Karpas-422 (cell line): ENCODE measurements around the gene GLS. TPM values are rescaled to one million over a fixed set of nuclear protein-coding genes. Genes with fewer than 3 reads are reported as not detected.
A peak's percentile ranks its signal among the peaks of the same experiment; 100 is the strongest.

Experiments
- DNase-seq: peaks from one replicate; pipeline ENCODE4 v3.0.0-alpha.2; 2015
- H2AFZ ChIP-seq: fragments of 200-600 bp; sonication (generic); 2 replicates; pipeline ENCODE4 v1.6.1; 2014; ENCODE audit warnings: antibody characterized with exemption, low read length, mixed read lengths
- H3K27ac ChIP-seq: fragments of 200-600 bp; sonication (generic); 2 replicates; pipeline ENCODE4 v1.5.1; 2014; ENCODE audit warnings: mild to moderate bottlenecking, low read length, moderate library complexity
- H3K27me3 ChIP-seq: fragments of 200-600 bp; sonication (generic); 2 replicates; pipeline ENCODE4 v1.6.1; 2014; ENCODE audit warnings: low read length, mixed read lengths
- H3K36me3 ChIP-seq: fragments of 200-600 bp; sonication (generic); 2 replicates; pipeline ENCODE4 v1.6.1; 2014; ENCODE audit warnings: low read length, mixed read lengths; ENCODE audit not compliant: insufficient read depth
- H3K4me1 ChIP-seq: fragments of 200-600 bp; sonication (generic); 2 replicates; pipeline ENCODE4 v1.6.1; 2014; ENCODE audit warnings: mild to moderate bottlenecking, low read length, mixed read lengths
- H3K4me2 ChIP-seq: fragments of 200-600 bp; sonication (generic); 2 replicates; pipeline ENCODE4 v1.6.1; 2014; ENCODE audit warnings: low read length, low read depth, mild to moderate bottlenecking; ENCODE audit not compliant: poor library complexity, severe bottlenecking
- H3K4me3 ChIP-seq: fragments of 200-600 bp; sonication (generic); 2 replicates; pipeline ENCODE4 v1.5.1; 2014; ENCODE audit warnings: mild to moderate bottlenecking, antibody characterized with exemption, low read length, mixed read lengths
- H3K79me2 ChIP-seq: fragments of 200-600 bp; sonication (generic); 2 replicates; pipeline ENCODE4 v1.6.1; 2014; ENCODE audit warnings: mild to moderate bottlenecking, low read length, mixed read lengths
- H3K9ac ChIP-seq: fragments of 200-600 bp; sonication (generic); 2 replicates; pipeline ENCODE4 v1.6.0; 2014; ENCODE audit warnings: low read length
- H3K9me2 ChIP-seq: fragments of 200-600 bp; sonication (generic), shearing (Covaris generic); replicated peaks from 2 replicates; pipeline ENCODE4 v1.6.0; 2014; ENCODE audit warnings: mild to moderate bottlenecking, low read length, moderate library complexity; ENCODE audit not compliant: insufficient read depth
- H3K9me3 ChIP-seq: fragments of 300-700, 200-600 bp; sonication (generic); 2 replicates; pipeline ENCODE4 v1.6.1; 2014; ENCODE audit warnings: low read length, mixed read lengths
- H4K20me1 ChIP-seq: fragments of 200-600 bp; sonication (generic); 2 replicates; pipeline ENCODE4 v1.6.1; 2014; ENCODE audit warnings: mild to moderate bottlenecking, antibody characterized with exemption, low read length, low read depth; ENCODE audit not compliant: insufficient read depth
- total RNA-seq: library from RNA; depleted of rRNA; stranded (reverse); fragments of >200 nt; shearing (Covaris generic); gene quantifications from 2 replicates; pipeline ENCODE4 v1.2.3, GENCODE V29; 2014; ENCODE audit warnings: low replicate concordance

Gene GLS
- total RNA-seq, 1 experiment from 2014 or later: 283 TPM

- Histone ChIP-seq H3K27ac (no peak overlapping the region), H3K27me3 (no peaks in the 10 kb centered on the region), H3K4me2 (no peak overlapping the region), H3K4me1 (peaks cover 9% of the 10 kb centered on the region), H3K4me3 (no peak overlapping the region), H3K36me3 (no peaks in the 10 kb centered on the region), H4K20me1 (no peaks in the 10 kb centered on the region), H3K79me2 (peaks cover 2% of the 10 kb centered on the region; the same call in 1 of the 2 replicates), H3K9me2 (no peaks in the 10 kb centered on the region), H3K9ac (no peak overlapping the region), H3K9me3 (no peaks in the 10 kb centered on the region), H2AFZ (no peak overlapping the region)
- DNase-seq: no peak
Observed at GRCh38 chr2:190875891-190876290, 4.7 kb upstream of the GLS start.

GRCh38 chr2:190876631-190877030 lies 4.0 kb upstream of the GLS start:
- Histone ChIP-seq H4K20me1 (no peaks in the 10 kb centered on the region), H3K4me3 (no peak overlapping the region), H3K9me2 (no peaks in the 10 kb centered on the region), H3K4me2 (no peak overlapping the region), H3K36me3 (no peaks in the 10 kb centered on the region), H3K79me2 (peaks cover 9% of the 10 kb centered on the region), H3K27ac (no peak overlapping the region), H2AFZ (no peak overlapping the region), H3K4me1 (peaks cover 9% of the 10 kb centered on the region), H3K9ac (no peak overlapping the region), H3K9me3 (no peaks in the 10 kb centered on the region), H3K27me3 (no peaks in the 10 kb centered on the region)
- no peak for DNase-seq

- no peak overlapping the region for H3K9ac ChIP-seq
Observed at GRCh38 chr2:190877436-190877835, 3.2 kb upstream of the GLS start.

DNA sequence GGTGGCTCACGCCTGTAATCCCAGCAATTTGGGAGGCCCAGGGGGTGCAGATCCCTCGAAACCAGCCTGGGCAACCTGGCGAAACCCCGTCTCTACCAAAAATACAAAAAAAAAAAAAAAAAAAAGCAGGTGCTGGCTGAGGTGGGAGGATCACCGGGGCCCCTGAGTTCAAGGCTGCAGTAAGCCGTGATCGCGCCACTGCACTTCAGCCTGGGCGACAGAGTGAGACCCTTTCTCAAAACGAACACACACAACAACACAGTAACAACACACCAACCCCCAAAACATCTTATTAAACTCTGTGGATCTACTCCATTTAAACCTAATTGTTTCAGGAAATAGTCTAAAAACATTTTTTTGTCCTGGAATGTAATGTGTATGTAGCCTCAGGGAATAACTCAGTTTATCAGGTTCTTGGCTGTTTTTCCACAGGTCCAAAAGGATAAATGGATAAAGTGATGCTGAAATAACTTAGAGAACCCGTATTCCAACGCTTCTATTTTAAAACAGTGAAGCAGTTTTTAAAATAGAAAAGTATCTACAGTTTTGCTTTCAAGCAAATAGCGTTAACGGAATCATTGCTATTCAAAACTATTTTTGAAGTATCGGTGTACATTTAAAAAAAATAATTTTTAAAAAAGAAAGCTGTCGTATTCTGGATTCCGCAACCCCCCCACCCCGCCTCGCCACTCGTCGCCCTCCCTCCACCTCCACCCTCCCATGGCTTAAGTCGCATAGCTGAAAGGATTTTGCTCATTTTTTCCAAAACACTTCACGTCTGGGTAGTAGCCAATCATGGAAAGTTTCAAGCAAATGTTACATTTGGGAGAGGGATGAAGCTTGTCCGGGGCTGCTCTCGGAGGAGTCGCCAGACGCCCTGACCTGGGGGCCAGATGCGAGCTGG lies 895 bp upstream of the GLS start:
- H3K9me2 ChIP-seq: no peaks in the 10 kb centered on the region
- no peak for DNase-seq
- no peaks in the 10 kb centered on the region for H3K9me3 ChIP-seq
- H4K20me1 ChIP-seq: peaks cover 22% of the 10 kb centered on the region
- H3K4me3 ChIP-seq: peak overlapping the region; percentile 79
- peaks cover 40% of the 10 kb centered on the region for H3K79me2 ChIP-seq
- H3K27ac ChIP-seq: no peak overlapping the region
- H3K36me3 ChIP-seq: peaks cover 7% of the 10 kb centered on the region; the same call in 1 of the 2 replicates
- peaks cover 33% of the 10 kb centered on the region for H3K4me1 ChIP-seq
- no peaks in the 10 kb centered on the region for H3K27me3 ChIP-seq
- peak overlapping the region; percentile 96 for H2AFZ ChIP-seq
- peak overlapping the region; percentile 97 for H3K4me2 ChIP-seq
- peak overlapping the region; percentile 79 for H3K9ac ChIP-seq

More at GRCh38 chr2:190877436-190877835, 3.2 kb upstream of the GLS start:
- Histone ChIP-seq H3K4me3 (no peak overlapping the region), H3K9me2 (no peaks in the 10 kb centered on the region), H4K20me1 (peaks cover 4% of the 10 kb centered on the region; the same call in 1 of the 2 replicates), H3K4me1 (peaks cover 10% of the 10 kb centered on the region), H3K9me3 (no peaks in the 10 kb centered on the region), H3K27me3 (no peaks in the 10 kb centered on the region), H3K79me2 (peaks cover 17% of the 10 kb centered on the region), H3K27ac (no peak overlapping the region), H2AFZ (no peak overlapping the region), H3K36me3 (no peaks in the 10 kb centered on the region), H3K4me2 (no peak overlapping the region)
- no peak for DNase-seq

- Histone ChIP-seq H3K9ac (peak overlapping the region; percentile 89), H2AFZ (no peak overlapping the region), H3K79me2 (peaks cover 55% of the 10 kb centered on the region), H3K36me3 (peaks cover 7% of the 10 kb centered on the region; the same call in 1 of the 2 replicates), H3K27ac (peak overlapping the region; percentile 80), H3K9me3 (no peaks in the 10 kb centered on the region), H3K9me2 (no peaks in the 10 kb centered on the region), H3K4me2 (peak overlapping the region; percentile 88), H3K4me3 (peak overlapping the region; percentile 89), H3K4me1 (peaks cover 46% of the 10 kb centered on the region), H3K27me3 (no peaks in the 10 kb centered on the region), H4K20me1 (peaks cover 22% of the 10 kb centered on the region)
- no peak for DNase-seq
Observed at GRCh38 chr2:190881084-190881597, 520 bp downstream of the GLS start.

DNA sequence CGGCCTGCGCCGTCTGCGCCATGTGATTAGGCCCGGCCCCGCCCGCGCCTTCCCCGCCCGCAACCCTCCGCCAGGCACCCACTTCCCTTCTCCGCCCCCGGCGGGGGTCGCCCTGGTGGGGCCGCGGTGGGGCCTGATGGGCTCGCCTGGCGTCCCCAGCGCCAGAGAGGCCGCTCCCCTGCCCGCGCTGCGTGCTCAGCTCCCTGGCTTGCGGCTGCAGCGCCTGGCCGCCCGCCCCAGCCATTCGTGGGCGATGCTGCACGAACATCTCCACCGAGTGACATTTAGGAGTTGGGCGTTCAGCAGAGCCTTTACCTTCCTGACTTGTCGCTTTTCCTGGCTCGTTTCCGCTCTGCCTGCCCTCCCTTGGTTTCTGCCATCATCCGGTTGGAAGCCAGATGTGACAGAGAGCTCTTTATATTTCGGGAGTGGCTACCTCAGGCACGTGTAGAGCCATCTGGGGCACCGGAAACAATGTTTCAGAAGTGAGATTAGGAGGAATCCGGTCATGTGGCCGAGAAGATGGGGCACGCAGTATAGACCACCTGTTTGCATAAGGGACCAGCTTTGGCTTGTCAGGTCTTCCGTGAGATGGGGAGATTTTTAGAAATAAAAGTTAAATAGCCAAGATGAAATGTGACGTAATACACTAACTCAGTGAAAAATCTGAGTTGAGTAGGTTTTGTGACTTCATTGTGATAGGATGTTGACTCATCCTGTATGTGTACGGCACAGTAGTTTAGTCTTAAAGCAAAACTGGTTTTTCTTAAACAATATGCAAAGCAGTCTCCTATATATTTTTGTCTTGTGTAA lies 1.2 kb downstream of the GLS start:
- H3K27ac ChIP-seq: peak overlapping the region; percentile 80
- H3K4me2 ChIP-seq: peak overlapping the region; percentile 88
- peak; percentile 94 for DNase-seq
- H3K9me3 ChIP-seq: no peaks in the 10 kb centered on the region
- H3K27me3 ChIP-seq: no peaks in the 10 kb centered on the region
- no peaks in the 10 kb centered on the region for H3K9me2 ChIP-seq
- peaks cover 52% of the 10 kb centered on the region for H3K4me1 ChIP-seq
- H4K20me1 ChIP-seq: peaks cover 22% of the 10 kb centered on the region
- peak overlapping the region; percentile 89 for H3K9ac ChIP-seq
- H3K4me3 ChIP-seq: peak overlapping the region; percentile 89
- peaks cover 7% of the 10 kb centered on the region; the same call in 1 of the 2 replicates for H3K36me3 ChIP-seq
- peak overlapping the region; percentile 34; the same call in 1 of the 2 replicates for H2AFZ ChIP-seq
- H3K79me2 ChIP-seq: peaks cover 61% of the 10 kb centered on the region

DNA sequence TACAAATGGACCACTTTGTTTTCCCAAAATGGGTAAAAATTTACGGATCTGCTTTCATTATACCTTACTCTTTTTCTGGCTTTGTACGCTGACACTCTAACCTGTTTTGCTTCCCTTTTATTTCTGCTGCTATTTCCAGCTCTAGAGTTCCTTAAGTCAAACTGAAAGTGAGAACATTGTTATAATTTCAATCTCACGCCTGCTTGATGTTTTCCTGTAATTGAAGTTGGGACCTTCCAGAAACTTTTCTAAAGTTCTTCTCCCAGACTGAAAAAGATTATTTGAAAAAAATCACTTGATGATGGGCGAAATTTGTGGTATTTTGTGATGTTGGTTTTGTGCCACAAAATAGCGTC lies 1.8 kb downstream of the GLS start:
- Histone ChIP-seq H3K79me2 (peaks cover 67% of the 10 kb centered on the region), H2AFZ (no peak overlapping the region)

More for the DNA sequence above, 1.8 kb downstream of the GLS start:
- Histone ChIP-seq H3K4me1 (peaks cover 58% of the 10 kb centered on the region), H3K4me3 (peak overlapping the region; percentile 89), H3K4me2 (peak overlapping the region; percentile 88), H3K27ac (peak overlapping the region; percentile 80), H3K27me3 (no peaks in the 10 kb centered on the region), H3K9ac (peak overlapping the region; percentile 89), H3K9me3 (no peaks in the 10 kb centered on the region), H3K9me2 (no peaks in the 10 kb centered on the region), H4K20me1 (peaks cover 22% of the 10 kb centered on the region), H3K36me3 (peaks cover 8% of the 10 kb centered on the region; the same call in 1 of the 2 replicates)
- no peak for DNase-seq
